HepG2 (cell line): Measurements from ENCODE around the gene BRINP1. TPM values are rescaled to one million over a fixed set of nuclear protein-coding genes. Genes with fewer than 3 reads are reported as not detected.

Experiments used
- ATAC-seq: fragments of 200-7000 bp; cut with Tn5 transposase; 3 replicates; pipeline ENCODE4 v1.9.1; 2020; ENCODE audit warnings: mild to moderate bottlenecking, moderate library complexity
- BruUV-seq: library from RNA; stranded (reverse); fragments of 400-500 nt; replicated peaks from 2 replicates; lab custom pipeline; 2021; lab: Mats Ljungman, UMichigan
- CTCF ChIA-PET: fragments of 300-600 bp; formaldehyde crosslinking; extraction: SDS; loops from one replicate; lab custom pipeline; 2021; ENCODE audit warnings: low total read pairs, inconsistent platforms, low intra/inter-chr PET ratio; lab: Yijun Ruan, JAX
- POLR2A ChIA-PET: fragments of 350-600 bp; sonication (Branson Sonifier 250); formaldehyde crosslinking; loops from one replicate; lab custom pipeline; 2020; ENCODE audit warnings: antibody characterized with exemption, inconsistent platforms; lab: Yijun Ruan, JAX
- DNase-seq: peaks from one replicate; pipeline ENCODE4 v3.0.0-alpha.2; 2015; ENCODE audit warnings: low spot score
- FAIRE-seq: peaks from 3 replicates; lab custom pipeline; 2011; peaks lifted over from hg19 to GRCh38; lab: Jason Lieb, UNC
- H2AFZ ChIP-seq: one replicate; pipeline ENCODE4 v1.6.1; 2011; ENCODE audit warnings: low read length, inconsistent platforms
- H3K27ac ChIP-seq: fragments of 300-600 bp; 3 replicates; pipeline ENCODE4 v1.8.0; 2011; ENCODE audit warnings: mixed run types, mild to moderate bottlenecking, mixed read lengths, low read length, inconsistent platforms; ENCODE audit not compliant: insufficient read depth; ENCODE audit errors: extremely low read length
- H3K27me3 ChIP-seq, 2 experiments: fragments of 200-600 bp in 1 of 2; 2 replicates in 1 of 2; 3 replicates in 1 of 2; pipeline versions ENCODE4 v1.6.0 to v1.8.0; 2011; ENCODE audit warnings: low read length in 2 of 2, mild to moderate bottlenecking in 2 of 2, moderate library complexity in 2 of 2, inconsistent platforms in 1 of 2; ENCODE audit not compliant: insufficient read depth in 2 of 2, control insufficient read depth in 1 of 2
- H3K36me3 ChIP-seq, 2 experiments: fragments of 200-600 bp in 1 of 2; replicated peaks in 1 of 2; 2 replicates in 1 of 2; 3 replicates in 1 of 2; pipeline versions ENCODE4 v1.5.1 to v1.8.0; 2011; ENCODE audit warnings: low read length in 2 of 2, inconsistent platforms in 1 of 2; ENCODE audit not compliant: insufficient read depth in 2 of 2, control insufficient read depth in 1 of 2
- H3K4me1 ChIP-seq: 2 replicates; pipeline ENCODE4 v1.5.1; 2012; ENCODE audit warnings: low read length, inconsistent platforms; ENCODE audit not compliant: insufficient read depth
- H3K4me2 ChIP-seq: 2 replicates; pipeline ENCODE4 v1.6.0; 2011; ENCODE audit warnings: low read depth, low read length, inconsistent platforms
- H3K4me3 ChIP-seq, 3 experiments: fragments of 200-600 bp in 1 of 3; sonication (generic), shearing (Covaris generic) in 1 of 3; replicated peaks in 1 of 3; 2 replicates each; pipeline ENCODE4 v1.5.1; 2011 to 2016; ENCODE audit warnings: low read length in 3 of 3, inconsistent platforms in 2 of 3, low read depth in 2 of 3, mild to moderate bottlenecking in 2 of 3, control low read depth in 1 of 3, mixed read lengths in 1 of 3; ENCODE audit not compliant: insufficient read depth in 1 of 3
- H3K79me2 ChIP-seq: one replicate; pipeline ENCODE4 v1.6.1; 2011; ENCODE audit warnings: low read length, inconsistent platforms; ENCODE audit not compliant: insufficient read depth
- H3K9ac ChIP-seq: 2 replicates; pipeline ENCODE4 v1.6.0; 2011; ENCODE audit warnings: mild to moderate bottlenecking, low read depth, low read length, inconsistent platforms; ENCODE audit not compliant: insufficient read depth
- H3K9me3 ChIP-seq: 2 replicates; pipeline ENCODE4 v1.5.1; 2012; ENCODE audit warnings: mild to moderate bottlenecking, low read length
- H4K20me1 ChIP-seq: 2 replicates; pipeline ENCODE4 v1.6.0; 2011; ENCODE audit warnings: inconsistent platforms, mild to moderate bottlenecking, low read length, moderate library complexity; ENCODE audit not compliant: insufficient read depth
- CTCF ChIP-seq: sonication (generic); formaldehyde crosslinking; IDR thresholded peaks from 2 replicates; pipeline ENCODE4 v1.5.0; 2020; ENCODE audit warnings: mild to moderate bottlenecking, missing genetic modification reagents, moderate library complexity
- DNMT1 ChIP-seq: sonication (generic); formaldehyde crosslinking; IDR thresholded peaks from 2 replicates; pipeline ENCODE4 v1.5.1; 2020; ENCODE audit warnings: mild to moderate bottlenecking, missing genetic modification reagents
- NFATC3 ChIP-seq: sonication (generic); formaldehyde crosslinking; IDR thresholded peaks from 2 replicates; pipeline ENCODE4 v1.5.1; 2020; ENCODE audit warnings: mild to moderate bottlenecking, missing genetic modification reagents
- POLR2G ChIP-seq: fragments of 200-400 bp; formaldehyde crosslinking; IDR thresholded peaks from 2 replicates; pipeline ENCODE4 v1.6.1; 2018; ENCODE audit warnings: mild to moderate bottlenecking, low read depth, low read length, moderate library complexity
- RAD21 ChIP-seq: fragments of 450-650 bp; formaldehyde crosslinking; IDR thresholded peaks from 2 replicates; pipeline ENCODE4 v1.5.0; 2020; ENCODE audit warnings: mild to moderate bottlenecking
- SMC3 ChIP-seq: IDR thresholded peaks from 2 replicates; pipeline ENCODE4 v1.6.1; 2011; ENCODE audit warnings: low read length, improper control_type of control experiment
- STAG1 ChIP-seq: sonication (generic); formaldehyde crosslinking; IDR thresholded peaks from 2 replicates; pipeline ENCODE4 v1.4.0; 2020; ENCODE audit warnings: missing genetic modification reagents
- ZNF383 ChIP-seq: sonication (generic); formaldehyde crosslinking; IDR thresholded peaks from 2 replicates; pipeline ENCODE4 v1.4.0; 2020; ENCODE audit warnings: missing genetic modification reagents, mild to moderate bottlenecking, borderline replicate concordance
- WGBS: methylation state at CpG from one replicate; pipeline ENCODE4 v1.1.6; 2017; ENCODE audit warnings: low lambda C conversion rate; 5-methylcytosine and 5-hydroxymethylcytosine counted together
- in situ Hi-C: cut with HindIII; loops from 2 replicates; pipeline ENCODE4 v1.10.0; 2017; ENCODE audit warnings: low pct_unique_long_range_greater_than_20kb; ENCODE audit not compliant: extremely low pct_ligation_motif_present
- intact Hi-C: fragments of 100-400 bp; cut with micrococcal nuclease; formaldehyde crosslinking; loops from one replicate; pipeline ENCODE4 v1.10.0; 2022; ENCODE audit not compliant: unreplicated experiment
- polyA plus RNA-seq, 8 experiments: library from polyadenylated mRNA; depleted of rRNA in 3 of 8; stranded (reverse) in 7 of 8; unstranded in 1 of 8; fragments of >200 nt; fragmentation: Illumina TruSeq in 4 of 8; extraction: Trizol in 4 of 8; gene quantifications; 2 replicates each; pipeline versions ENCODE4 v1.2.1 to v1.2.3, GENCODE V29; 2011 to 2016; ENCODE audit warnings: low read depth in 4 of 8, missing spikeins in 1 of 8, mixed read lengths in 1 of 8; ENCODE audit not compliant: insufficient read depth in 1 of 8
- total RNA-seq, 5 experiments: library from RNA; depleted of rRNA; stranded (reverse); fragments of >200 nt; fragmentation: Illumina TruSeq; extraction: Trizol; gene quantifications; 2 replicates each; pipeline ENCODE4 v1.2.3, GENCODE V29; 2016; ENCODE audit warnings: low read depth in 1 of 5
- TF ChIP-seq, protein P1 (sequence below): sonication (generic); formaldehyde crosslinking; IDR thresholded peaks from 2 replicates; pipeline ENCODE4 v1.4.0; 2020; ENCODE audit warnings: missing genetic modification reagents, mild to moderate bottlenecking, borderline replicate concordance

Gene BRINP1
- total and polyA plus RNA-seq, 2 of the 13 experiments (the other 11 are each of a cell fraction or from before 2014, with no cell fraction given), result not detected

DNA sequence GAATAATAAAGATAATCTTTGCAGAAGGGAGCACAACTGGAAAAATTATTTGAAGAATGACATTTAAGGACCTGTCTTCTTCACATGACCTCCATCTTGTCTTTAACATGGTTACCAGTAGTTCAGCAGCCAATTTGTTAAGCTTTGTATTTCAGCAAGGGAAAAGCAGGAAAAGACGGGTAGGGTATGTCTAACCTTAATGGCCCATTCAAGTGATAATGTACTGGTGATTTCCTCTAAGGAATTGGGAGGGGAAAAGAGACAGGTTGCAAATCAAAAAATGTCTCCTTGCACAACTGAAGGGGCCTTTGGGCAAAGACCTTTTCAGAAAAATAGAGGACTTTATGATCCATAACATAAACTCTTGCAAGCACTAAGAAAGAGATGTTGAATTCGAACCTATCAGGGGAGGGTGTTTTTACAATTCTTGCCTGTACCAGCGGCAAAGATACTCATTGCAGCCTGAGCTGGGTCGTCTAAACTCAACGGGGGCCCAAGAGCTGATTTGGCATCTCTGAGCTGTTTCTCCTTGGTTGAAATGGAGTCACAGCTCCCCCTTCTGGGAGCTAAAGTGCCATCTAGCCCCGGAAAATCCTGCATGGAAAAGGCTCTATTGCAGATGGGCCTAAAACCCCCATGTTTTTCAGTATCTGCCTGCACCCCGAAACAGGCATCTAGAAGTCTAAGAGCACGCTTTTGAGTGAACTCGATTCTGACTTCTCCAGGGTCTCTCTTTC lies 3.8 kb downstream of the BRINP1 start:
- Histone ChIP-seq H3K9me3 (no peaks in the 10 kb centered on the region), H3K79me2 (no peaks in the 10 kb centered on the region), H3K9ac (no peak overlapping the region), H3K4me3 (no peak overlapping the region), H4K20me1 (no peaks in the 10 kb centered on the region), H3K36me3 (no peaks in the 10 kb centered on the region), H3K4me2 (no peak overlapping the region), H3K27ac (no peak overlapping the region), H2AFZ (no peak overlapping the region), H3K27me3 (no peaks in the 10 kb centered on the region), H3K4me1 (no peaks in the 10 kb centered on the region)
- peak; percentile 6 for DNase-seq
- TF ChIP-seq CTCF (CRISPR knock-in tag) (peak; percentile 65), STAG1 (peak; percentile 77), SMC3 (peak; percentile 82), RAD21 (CRISPR knock-in tag) (peak; percentile 32; the same call in 1 of the 2 replicates), ZNF383 (CRISPR knock-in tag) (no peak), POLR2G (no peak), NFATC3 (CRISPR knock-in tag) (no peak), DNMT1 (CRISPR knock-in tag) (no peak)
- TF ChIP-seq, protein P1, sequence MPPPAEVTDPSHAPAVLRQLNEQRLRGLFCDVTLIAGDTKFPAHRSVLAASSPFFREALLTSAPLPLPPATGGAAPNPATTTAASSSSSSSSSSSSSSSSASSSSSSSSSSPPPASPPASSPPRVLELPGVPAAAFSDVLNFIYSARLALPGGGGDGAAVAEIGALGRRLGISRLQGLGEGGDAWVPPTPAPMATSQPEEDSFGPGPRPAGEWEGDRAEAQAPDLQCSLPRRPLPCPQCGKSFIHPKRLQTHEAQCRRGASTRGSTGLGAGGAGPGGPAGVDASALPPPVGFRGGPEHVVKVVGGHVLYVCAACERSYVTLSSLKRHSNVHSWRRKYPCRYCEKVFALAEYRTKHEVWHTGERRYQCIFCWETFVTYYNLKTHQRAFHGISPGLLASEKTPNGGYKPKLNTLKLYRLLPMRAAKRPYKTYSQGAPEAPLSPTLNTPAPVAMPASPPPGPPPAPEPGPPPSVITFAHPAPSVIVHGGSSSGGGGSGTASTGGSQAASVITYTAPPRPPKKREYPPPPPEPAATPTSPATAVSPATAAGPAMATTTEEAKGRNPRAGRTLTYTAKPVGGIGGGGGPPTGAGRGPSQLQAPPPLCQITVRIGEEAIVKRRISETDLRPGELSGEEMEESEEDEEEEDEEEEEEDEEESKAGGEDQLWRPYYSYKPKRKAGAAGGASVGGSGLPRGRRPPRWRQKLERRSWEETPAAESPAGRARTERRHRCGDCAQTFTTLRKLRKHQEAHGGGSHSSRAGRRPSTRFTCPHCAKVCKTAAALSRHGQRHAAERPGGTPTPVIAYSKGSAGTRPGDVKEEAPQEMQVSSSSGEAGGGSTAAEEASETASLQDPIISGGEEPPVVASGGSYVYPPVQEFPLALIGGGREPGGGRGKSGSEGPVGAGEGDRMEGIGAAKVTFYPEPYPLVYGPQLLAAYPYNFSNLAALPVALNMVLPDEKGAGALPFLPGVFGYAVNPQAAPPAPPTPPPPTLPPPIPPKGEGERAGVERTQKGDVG (CRISPR knock-in tag), result no peak
- no peak for FAIRE-seq
- peak; percentile 63; the same call in 2 of the 3 replicates for ATAC-seq
- 2% methylated on average over 8 of the region's 9 CpGs for WGBS
- intact Hi-C loops (no loop called here), in situ Hi-C loops (loop anchor here (10.0 to 25.0 kb wide), 2 partner anchors 1203 to 1721 kb away; no protein-coding TSS in a partner anchor)
- no TSS peak for BruUV-seq
- ChIA-PET POLR2A (no interaction called here), CTCF (interaction anchor here (1.3 to 1.7 kb wide), 2 partner anchors 843 to 1721 kb away, joined by 5 to 9 read pairs; no protein-coding TSS in a partner anchor)
